SK-N-SH (cell line): Measurements from ENCODE around the gene RASEF.

Experiments used
- CTCF ChIP-seq: fragments of 200-600 bp; sonication (generic); IDR thresholded peaks from 2 replicates; pipeline ENCODE4 v1.6.1; 2017; ENCODE audit warnings: antibody characterized with exemption, mild to moderate bottlenecking, moderate library complexity
- FOXM1 ChIP-seq: IDR thresholded peaks from 2 replicates; pipeline ENCODE4 v1.4.0; 2012; ENCODE audit warnings: low read depth, mild to moderate bottlenecking
- GABPA ChIP-seq: IDR thresholded peaks from 2 replicates; pipeline ENCODE4 v1.4.0; 2012; ENCODE audit warnings: low read depth, mild to moderate bottlenecking
- MXI1 ChIP-seq: IDR thresholded peaks from 2 replicates; pipeline ENCODE4 v1.6.1; 2012; ENCODE audit warnings: mild to moderate bottlenecking, low read depth, low read length, improper control_type of control experiment
- SIN3A ChIP-seq: IDR thresholded peaks from 2 replicates; pipeline ENCODE4 v1.6.1; 2012; ENCODE audit warnings: low read depth, mild to moderate bottlenecking, low read length, moderate library complexity, borderline replicate concordance
- TF ChIP-seq, protein P1 (sequence below): fragments of 150-350 bp; IDR thresholded peaks from 2 replicates; pipeline ENCODE4 v1.6.1; 2017; ENCODE audit warnings: antibody characterized with exemption, low read length, low read depth, borderline replicate concordance

DNA sequence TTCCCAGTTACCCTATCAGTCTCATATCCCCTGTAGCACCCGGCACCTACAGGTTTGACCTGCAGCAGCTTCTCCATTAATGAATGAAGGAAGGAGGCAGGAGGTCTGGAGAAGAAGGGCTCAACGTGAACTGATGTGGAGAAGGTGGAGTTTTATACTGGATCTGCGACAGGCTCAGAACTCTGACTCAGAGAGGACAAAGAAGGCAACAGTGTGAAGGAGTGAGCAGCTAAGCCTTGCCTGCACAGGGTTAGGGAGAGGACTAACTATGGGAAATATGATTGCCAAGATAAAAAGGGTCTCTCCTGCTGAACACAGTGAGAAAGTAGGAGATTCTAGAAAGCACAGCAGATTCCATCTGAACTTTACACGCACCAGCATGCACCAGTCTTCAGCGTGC, 23.6 kb downstream of the RASEF start:
- TF ChIP-seq SIN3A (no peak), CTCF (no peak), FOXM1 (no peak), MXI1 (no peak), GABPA (no peak)
- TF ChIP-seq, protein P1, sequence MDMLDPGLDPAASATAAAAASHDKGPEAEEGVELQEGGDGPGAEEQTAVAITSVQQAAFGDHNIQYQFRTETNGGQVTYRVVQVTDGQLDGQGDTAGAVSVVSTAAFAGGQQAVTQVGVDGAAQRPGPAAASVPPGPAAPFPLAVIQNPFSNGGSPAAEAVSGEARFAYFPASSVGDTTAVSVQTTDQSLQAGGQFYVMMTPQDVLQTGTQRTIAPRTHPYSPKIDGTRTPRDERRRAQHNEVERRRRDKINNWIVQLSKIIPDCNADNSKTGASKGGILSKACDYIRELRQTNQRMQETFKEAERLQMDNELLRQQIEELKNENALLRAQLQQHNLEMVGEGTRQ = no peak
